HG03045 (cell line): Measurements from ENCODE around the gene CCNE1.
"Not testable (repeated sequence)": the region's sequence is repeated elsewhere in the genome, so short reads cannot be mapped to it uniquely, and the experiment has no call there.

ENCODE experiments used
- ATAC-seq: cut with Tn5 transposase; IDR thresholded peaks from one replicate; pipeline ENCODE4 v1.9.1; 2021; ENCODE audit warnings: mild to moderate bottlenecking, moderate library complexity; ENCODE audit not compliant: unreplicated experiment

CCNE1 gene

DNA sequence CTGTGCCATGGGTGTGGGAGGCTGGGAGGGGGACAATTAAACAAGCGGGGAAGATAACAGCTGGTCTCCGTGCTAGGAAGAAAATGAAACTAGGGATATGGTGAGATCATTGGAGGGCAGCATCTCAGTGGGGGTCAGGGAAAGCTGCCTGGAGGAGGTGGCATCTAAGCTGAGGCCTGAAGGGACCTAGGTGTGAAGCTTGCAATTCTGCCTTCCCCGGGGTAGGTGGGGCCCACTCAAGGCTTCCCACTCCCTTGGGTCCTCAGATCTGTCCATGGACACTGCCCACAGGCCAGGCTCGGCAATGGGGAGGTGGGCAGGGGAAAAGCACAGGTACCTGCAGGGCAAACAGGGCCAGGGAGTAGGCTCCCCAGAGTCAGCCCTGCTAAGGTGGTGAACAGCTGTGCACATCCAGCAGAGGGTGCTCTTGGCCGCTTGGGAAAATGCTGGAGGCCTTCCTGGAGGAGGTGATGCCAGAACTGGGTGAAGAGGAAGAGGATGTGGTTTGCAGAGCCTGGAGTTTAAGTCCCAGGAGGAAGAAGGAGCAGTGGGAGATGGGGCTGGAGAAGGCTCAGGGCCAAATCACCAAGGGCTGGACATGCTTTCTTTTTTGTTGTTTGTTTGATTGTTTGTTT lies 25.7 kb upstream of the CCNE1 start:
- ATAC-seq, result no peak

DNA sequence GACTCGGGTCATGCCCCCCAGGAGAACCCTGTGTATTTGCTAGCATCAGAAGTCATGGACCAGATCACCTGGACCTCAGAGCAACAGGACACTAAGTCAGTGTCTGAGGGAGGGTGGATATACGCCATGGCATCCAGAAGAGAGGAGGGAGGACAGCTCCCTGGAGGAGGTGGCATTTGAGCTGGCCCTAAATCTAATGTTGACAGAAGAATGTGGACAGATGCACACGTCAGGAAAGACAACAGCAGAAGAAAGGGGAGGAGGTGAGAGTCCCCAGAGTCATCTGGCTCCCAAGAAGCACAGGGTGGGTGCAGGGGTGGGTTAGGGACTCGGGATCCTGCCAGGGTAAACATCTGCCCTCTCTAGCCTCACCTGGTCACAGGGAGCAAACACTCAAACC lies 24.5 kb upstream of the CCNE1 start:
- no peak for ATAC-seq

DNA sequence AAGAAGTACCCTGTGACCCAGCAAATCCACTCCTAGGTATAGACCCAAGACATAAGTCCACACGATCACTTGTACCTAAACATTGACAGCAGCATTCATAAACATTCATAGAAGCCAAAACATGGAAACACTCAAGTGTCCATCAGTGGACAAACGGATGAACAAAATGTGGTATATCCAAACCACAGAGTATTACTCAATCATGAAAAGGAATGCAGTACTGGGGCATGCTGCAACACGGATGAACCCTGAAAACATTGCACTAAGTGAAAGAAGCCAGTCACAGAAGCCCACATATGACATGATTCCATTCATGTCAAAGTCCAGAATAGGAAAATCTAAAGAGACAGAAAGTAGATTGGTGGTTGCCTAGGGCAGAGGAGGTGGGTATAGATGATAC lies 22.8 kb upstream of the CCNE1 start:
- no peak for ATAC-seq

DNA sequence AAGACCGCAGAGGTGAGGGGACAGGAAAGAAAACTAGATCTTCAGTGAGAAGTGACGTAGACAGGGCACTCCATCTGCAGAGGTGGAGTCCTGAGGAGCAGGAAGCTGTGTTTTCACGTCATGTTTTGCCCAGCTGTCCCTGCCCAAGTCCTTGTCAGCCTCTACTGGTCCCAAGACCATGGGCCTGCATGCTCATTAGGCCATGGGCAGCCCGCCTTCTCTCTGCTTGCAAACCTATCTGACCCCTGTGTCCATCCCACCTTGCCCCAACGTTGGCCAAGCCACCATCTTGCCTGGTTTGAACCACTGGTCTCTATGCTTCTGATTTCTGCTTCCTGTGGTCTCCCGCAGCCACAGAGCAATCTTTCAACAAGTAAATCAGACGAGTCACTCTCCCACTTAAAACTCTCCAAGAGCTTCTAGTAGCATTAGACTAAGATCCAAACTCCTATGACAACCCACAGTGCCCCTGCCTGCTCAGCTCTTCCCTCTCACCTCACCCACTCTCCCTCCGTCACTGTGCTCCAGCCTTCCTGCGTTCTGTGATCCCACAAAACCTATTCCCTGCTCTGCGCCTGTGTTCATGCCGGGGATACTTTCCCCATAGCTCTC lies 18.6 kb upstream of the CCNE1 start:
- no peak for ATAC-seq

DNA sequence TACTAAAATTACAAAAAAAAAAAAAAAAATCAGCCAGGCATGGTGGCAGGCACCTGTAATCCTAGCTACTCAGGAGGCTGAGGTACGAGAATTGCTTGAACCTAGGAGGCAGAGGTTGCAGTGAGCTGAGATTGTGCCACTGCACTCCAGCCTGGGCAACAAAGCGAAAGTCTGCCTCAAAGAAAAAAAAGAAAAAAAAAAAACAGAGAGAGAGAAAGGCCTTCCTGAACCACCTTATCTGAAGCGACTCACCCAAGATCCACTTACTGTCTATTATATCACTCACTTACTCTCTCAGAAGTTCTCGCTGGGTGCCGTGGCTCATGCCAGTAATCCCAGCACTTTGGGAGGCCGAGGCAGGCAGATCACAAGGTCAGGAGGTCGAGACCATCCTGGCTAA lies 17.3 kb upstream of the CCNE1 start:
- ATAC-seq, result not testable (repeated sequence)

DNA sequence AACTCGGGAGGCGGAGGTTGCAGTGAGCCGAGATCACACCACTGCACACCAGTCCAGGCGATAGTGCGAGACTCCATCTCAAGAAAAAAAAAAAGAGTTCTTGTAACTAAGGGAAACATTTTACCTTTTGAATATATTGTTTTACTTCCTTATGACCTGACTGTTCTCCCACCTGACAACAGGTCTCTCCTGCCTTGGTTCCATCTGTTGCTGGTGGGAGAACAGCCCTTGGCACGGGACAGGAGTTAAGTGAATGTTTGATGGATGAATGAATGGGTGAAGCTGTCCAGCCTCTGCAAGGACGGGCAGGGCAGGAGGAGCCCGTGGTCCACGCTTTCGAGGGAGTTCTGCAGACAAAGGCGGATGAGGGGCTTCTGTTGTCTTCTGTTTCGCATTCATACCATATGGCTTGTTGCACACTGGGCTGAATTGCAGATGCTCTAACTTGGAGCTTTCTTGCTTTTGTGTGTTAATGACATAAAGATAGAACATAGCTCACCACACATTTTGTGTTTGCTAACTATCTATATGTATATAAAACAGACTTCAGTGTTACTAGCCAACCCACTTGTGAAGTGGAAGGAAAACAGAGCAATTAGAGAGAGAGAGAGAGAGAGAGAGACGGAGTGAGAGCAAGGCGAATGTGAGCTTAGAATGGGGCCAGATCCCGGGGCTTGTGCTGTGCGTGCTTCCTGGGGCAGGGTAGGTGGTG lies 16.2 kb upstream of the CCNE1 start:
- ATAC-seq, result no peak

DNA sequence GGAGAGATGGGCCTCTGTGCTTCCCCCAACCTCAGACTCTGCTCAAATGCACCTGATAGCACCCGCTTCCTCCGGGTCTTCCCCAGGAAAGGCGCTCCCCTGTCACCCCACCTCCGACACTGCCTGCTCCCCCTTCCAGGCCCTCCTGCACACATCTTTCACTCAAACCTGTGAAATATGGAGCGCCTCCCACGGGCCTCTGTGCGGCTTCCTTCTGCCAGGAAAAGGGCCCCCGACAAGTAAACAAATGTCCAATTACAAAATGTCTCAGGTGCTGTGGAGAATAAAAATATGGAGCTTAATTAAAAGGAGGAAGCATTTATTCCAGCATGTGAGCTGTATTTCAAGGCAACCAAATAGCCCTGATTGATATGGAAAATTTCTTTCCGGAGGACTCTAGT lies 15.6 kb upstream of the CCNE1 start:
- ATAC-seq, result no peak

DNA sequence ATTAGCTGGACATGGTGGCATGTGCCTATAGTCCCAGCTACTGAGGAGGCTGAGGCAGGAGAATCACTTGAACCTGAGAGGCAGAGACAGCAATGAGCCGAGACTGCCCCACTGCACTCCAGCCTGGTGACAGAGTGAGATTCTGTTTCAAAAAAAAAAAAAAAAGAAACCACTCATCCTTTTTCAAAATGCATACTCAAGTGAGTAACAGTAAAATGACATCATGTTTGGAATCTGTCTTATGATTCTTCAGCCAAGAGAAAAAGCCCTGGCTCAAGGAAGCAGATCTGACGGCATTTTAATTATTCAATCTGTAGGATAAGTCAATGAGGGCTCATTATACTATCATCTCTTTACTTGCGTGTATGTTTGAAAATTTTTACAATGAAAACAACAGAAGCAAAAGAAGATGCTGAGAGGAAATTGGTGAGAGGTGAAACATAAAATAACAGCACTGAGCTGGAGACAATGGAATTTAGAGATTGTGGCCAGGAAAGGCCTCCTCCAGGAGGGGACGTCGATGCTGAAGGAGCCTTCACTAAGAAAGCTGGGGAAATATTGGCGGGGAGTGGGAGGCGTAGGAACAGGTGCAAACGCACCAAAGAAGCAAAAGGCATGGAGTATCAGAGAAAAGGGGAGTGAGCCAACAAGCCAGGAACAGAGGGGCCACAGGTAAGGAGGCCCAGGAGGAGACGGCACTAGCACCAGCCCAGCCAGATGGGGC lies 12.9 kb upstream of the CCNE1 start:
- no peak for ATAC-seq

DNA sequence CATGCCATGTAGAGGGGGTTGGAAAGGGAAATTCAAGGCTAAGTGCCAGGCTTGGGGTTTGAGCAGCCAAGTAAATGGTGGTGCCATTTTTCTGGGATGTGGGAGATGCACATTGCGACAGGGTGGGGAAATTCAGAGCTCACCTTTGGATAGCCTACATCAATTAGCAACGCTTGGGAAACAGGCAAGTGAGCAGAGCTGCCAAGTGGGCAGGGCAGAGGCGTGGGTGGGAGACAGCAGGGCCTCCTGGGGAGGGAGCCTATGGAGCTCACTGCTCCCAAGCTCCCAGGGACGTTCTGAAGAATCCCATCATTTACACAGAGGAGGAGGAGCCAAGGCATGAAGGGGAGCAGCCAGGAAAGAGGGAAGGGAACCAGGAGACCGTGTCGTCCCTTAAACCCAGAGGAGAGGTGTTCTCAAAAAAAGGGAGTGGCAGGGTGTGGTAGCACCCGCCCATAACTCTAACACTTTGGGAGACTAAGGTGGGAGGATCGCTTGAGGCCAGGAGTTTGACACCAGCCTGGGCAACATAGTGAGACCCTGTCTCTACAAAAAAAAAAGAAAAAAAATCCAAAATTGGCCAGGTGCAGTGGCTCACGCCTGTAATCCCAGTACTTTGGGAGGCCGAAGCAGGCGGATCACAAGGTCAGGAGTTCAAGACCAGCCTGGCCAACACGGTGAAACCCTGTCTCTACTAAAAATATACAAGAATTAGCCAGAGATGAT lies 11.5 kb upstream of the CCNE1 start:
- no peak for ATAC-seq

DNA sequence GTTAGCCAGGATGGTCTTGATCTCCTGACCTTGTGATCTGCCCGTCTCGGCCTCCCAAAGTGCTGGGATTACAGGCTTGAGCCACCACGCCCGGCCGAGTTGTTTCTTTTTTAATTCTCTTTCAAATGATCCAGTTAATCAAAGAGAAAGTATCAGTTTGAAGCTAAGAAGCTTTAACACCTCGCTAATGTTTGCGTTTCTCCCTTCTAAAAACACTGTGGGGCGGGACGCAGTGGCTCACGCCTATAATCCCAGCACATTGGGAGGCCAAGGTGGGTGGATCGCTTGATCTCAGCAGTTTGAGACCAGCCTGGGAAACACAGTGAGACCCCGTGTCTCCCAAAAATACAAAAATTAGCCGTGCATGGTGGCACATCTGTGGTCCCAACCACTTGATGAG lies 7.8 kb upstream of the CCNE1 start:
- not testable (repeated sequence) for ATAC-seq

DNA sequence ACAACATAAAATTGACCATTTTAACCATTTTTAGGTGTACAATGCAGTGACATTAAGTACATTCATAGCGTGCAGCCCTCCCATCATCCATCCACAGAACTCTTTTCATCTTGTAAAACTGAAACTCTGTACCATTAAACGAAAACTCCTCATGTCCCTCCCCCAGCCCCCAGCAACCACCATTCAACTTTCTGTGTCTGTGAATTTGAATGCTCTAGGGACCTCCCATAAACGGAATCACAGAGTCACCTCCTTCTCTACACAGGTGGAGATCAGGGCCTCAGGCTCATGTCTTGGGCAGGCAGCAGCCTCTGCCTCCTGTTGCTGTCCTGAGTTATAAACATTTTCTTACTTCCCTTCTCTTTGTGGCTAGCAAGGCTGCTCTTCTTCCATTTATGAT lies 7.3 kb upstream of the CCNE1 start:
- peak; percentile 71 for ATAC-seq

DNA sequence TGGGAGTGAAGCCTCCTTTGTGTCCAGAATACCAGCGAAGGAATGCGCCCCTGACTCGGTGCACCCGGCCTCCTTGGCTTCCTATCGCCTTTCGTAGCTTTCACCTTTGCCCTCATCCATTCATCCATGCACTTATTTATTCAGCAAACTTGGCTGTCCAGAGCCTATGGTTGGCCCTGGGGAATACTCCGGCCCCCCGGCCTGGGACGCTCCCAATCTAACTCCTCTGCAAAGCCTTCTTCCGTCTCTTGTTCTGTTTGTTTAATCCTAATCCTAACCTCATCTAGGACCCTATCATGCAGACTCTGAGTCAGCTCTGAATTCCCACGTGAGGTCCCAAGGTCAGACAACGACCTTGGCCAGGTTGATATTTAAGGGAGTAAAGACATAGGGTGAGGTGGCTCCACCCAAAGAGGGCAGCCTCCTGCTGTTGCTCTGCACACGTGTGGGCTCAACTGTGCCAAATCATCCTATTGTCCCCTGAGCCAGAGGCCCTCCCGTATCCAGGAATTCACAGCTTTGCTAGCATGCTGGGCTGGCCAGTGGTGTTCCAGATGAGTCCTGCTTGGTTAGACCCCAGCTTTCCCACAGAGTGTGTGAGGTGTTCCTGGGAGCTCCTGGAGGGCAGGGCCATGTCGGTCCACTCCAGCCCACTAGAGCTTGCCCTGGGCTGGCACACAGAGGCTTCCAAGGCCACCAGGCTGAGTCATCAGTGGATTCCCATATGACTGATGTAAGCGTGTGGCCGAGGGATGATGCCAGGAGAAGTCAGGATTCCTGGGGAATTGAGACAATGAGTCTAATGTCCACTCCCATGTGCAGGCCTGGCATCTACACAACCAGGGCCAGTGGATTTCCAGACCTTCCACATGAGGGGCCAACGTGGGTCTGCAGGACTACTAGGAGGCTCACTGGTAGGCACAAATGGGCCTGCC lies 6.5 kb upstream of the CCNE1 start:
- ATAC-seq, result no peak

DNA sequence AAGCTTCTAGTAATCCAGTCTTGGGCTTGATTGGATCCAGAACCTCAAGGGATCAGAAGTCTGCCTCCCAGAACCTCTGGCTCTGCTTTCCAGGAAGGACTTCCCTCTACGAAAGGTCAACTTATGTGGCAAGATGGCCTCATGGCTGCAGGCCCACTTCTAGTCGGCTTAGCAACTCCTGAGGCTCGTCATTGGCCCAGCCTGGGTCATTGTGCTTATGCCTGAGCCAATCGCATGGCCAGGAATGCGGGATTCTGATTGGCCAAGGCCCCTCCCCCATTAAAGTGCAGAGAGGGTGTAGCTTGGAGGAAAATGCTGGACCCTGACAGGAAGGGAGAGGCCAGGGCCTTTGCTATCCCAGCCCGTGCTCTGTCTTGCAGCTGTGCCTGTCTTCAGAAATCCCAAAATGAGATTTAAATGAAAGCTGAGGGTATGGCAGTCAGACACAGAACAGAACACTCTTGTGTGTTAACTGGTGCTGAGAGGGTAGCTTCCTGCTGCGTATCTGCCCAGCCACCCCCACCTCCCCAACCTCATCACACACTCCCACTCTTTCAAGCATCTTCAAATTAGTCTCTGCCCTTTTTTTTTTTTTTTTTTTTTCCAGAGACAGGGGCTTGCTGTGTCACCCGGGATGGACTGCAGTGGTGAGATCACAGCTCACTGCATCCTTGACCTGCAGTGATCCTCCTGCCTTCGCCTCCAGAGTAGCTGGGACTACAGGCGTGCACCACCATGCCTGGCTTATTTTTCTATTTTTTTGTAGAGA lies 5.5 kb upstream of the CCNE1 start:
- ATAC-seq, result no peak

DNA sequence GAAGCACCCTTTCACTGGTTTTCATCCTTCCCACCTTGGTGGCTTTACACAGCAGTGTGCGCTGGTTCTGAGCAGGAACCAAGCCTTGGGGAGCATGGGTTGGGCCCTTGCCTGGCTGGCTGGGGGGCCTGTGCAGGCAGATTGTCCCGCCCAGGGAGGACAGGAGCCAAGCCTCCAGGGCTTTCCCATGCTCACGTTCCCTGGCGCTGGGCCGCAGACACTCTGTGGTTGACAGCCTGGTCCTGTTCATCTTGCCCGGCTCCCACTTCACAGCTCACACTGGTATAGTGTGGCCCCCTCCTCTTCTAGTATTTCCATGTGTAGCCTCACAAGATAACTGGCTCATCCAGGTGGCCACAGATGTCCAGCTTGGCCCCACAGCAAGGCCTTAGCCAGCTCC lies 4.6 kb upstream of the CCNE1 start:
- no peak for ATAC-seq

DNA sequence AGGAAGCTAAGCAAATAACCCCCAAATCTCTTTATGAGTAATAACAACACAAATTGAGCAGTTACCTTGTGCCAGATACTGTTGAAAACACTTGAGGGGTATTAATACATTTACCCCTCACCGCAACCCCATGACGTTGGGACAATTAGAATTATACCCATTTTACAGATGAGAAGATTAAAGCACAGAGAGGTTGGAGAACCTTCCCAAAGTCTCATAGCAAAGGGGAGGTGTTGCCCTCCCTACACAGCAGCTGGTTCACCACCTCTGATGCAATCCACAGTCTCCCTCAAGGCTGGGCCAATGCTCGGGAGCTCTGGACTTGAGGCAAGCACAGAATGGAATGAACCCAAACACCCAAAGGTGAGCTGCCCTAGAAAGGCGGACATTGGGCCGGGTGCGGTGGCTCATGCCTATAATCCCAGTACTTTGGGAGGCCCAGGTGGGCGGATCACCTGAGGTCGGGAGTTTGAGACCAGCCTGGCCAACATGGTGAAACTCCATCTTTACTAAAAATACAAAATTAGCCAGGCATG lies 3.9 kb upstream of the CCNE1 start:
- ATAC-seq, result no peak

DNA sequence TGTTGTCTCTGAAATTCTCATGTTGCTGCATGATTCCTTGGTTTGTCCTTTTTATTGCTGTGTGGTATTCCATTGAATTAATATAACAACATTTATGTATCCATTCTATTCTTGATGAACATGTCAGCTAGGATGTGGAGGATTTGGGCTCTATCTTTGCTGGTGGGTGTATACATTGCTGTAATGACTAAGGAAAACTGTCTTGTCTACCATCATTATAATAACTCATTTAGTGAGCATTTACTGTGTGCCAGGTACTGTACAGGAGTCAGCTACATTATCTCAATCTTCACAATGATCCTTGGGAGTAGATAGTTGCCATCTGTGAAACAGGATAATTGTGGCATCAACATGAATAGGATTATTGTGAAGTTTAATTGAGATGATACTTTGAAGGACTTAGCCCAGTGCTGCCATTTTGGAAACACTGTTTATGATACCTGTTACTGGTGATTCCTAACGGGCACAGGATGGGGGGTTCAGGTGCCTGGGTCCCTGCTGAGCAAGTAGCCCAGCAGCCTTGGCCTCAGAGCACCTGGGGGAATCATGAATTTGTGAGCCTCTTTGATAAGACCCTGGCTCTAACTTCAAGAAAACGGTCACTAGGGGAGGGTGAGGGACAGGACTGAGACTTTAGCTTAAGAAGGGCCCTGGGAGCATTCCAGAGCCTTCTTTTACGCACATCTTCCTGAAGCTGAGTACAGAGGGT lies 1.8 kb upstream of the CCNE1 start:
- no peak for ATAC-seq

DNA sequence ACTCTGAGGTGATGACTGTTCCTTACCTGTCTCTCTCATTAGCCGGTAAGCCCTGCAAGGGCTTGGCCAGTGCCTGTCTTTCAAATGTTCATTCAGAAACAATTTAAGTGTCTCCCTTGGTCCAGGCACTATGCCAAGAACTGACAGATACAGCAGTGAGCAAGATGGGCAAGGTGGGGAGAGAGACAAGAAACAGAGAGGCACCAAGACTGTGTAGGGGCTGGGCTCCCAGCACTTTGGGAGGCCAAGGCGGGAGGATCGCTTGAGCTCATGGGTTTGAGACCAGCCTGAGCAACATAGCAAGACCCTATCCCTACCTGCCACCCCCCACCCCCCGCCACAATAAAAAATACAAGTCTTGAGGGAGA lies 1.3 kb upstream of the CCNE1 start:
- no peak for ATAC-seq

DNA sequence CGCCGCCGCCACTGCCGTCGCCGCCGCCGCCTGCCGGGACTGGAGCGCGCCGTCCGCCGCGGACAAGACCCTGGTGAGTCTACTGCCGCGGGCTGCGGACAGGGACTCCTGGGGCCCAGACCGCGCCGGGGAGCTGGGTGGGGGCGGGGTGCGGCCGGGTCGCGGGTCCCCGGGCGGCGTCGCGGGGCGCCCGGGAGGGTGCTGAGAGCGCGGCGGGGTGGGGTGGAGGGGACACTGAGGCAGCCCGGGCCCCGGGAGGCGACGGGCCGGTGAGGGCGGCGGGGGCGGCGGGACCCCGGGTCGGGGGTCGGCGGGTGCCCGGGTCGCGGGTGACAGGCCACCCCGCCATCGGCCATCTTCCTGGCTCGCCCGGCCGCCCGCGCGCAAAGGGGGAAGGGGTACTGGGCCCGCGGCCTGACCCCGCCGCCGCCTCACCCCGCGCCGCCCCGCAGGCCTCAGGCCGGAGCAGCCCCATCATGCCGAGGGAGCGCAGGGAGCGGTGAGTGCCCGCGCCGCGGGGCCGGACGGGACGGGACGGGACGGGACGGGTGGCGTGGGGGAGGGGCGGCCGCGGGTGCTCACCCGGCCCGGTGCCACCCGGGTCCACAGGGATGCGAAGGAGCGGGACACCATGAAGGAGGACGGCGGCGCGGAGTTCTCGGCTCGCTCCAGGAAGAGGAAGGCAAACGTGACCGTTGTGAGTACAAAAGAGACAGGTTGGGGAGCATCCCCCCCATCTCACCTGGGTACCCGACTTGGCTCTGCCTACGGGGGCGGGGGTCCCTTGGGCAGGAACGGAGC lies 489 bp downstream of the CCNE1 start:
- ATAC-seq, result no peak
